Measurements from ENCODE around the gene XRCC1.

XRCC1 gene

DNA sequence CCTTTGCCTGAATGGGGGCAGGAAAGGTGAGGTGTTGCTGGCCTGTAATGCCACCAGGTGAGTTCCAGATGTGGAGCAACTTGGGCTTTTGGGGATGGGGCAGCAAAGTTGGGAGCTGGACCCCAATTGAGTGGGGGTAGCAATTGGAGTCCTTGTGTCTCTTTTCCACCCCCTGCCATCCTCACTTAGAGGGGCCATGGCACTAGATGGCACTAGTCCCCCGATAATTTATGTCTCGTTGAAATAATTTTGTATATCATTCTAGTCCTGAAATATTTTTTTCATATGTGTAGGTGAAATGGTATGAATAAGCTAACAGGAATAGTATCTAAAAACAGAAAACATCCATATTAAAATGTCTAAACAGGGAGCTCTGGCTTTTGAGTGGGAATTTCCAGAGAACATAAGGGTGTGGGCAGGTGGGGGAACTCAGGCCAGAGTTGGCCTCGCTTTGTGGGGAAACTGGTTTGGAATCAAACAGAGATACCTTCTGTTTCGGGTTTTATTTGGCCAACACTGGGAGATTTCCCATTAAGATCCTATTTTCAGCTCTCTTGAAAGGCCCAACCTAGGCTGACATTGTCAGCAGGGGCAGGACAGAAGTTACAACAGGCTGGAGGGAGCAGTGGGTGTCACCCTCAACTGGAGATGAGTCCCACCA, 24.4 kb upstream of the XRCC1 start:
- DNase-seq (ENCODE audit: low read depth): no peak
- TF ChIP-seq, protein P1, sequence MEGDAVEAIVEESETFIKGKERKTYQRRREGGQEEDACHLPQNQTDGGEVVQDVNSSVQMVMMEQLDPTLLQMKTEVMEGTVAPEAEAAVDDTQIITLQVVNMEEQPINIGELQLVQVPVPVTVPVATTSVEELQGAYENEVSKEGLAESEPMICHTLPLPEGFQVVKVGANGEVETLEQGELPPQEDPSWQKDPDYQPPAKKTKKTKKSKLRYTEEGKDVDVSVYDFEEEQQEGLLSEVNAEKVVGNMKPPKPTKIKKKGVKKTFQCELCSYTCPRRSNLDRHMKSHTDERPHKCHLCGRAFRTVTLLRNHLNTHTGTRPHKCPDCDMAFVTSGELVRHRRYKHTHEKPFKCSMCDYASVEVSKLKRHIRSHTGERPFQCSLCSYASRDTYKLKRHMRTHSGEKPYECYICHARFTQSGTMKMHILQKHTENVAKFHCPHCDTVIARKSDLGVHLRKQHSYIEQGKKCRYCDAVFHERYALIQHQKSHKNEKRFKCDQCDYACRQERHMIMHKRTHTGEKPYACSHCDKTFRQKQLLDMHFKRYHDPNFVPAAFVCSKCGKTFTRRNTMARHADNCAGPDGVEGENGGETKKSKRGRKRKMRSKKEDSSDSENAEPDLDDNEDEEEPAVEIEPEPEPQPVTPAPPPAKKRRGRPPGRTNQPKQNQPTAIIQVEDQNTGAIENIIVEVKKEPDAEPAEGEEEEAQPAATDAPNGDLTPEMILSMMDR (conservative IDR thresholded peaks at IDR 0.05; ENCODE audit: control insufficient read depth, insufficient read depth, low read depth, low read length): no peak
- H3K4me3 ChIP-seq (ENCODE audit: control insufficient read depth, low read depth, low read length): no peak overlapping the region

DNA sequence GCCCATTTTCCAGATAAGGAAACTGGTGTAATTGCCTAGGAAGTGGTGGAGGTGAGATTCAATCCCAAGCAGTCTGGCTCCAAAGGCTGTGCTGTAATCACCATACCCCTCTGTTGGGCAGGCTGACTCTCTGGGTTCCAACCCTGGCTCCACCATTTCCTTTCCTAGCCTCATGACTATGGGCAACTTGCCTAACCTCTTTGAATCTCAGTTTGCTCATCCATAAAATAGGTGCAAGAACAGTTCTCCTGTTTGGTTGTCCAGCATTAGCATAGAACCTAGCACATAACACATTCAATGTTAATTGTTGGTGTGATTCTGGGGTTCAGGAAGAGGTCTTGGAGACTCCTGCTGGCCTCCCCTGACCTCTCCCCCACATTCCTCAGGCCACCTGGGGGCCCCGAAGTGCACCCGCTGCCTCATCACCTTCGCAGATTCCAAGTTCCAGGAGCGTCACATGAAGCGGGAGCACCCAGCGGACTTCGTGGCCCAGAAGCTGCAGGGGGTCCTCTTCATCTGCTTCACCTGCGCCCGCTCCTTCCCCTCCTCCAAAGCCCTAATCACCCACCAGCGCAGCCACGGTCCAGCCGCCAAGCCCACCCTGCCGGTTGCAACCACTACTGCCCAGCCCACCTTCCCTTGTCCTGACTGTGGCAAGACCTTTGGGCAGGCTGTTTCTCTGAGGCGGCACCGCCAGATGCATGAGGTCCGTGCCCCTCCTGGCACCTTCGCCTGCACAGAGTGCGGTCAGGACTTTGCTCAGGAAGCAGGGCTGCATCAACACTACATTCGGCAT, 23.3 kb upstream of the XRCC1 start:
- no peak overlapping the region for H3K4me3 ChIP-seq (ENCODE audit: control insufficient read depth, low read depth, low read length)
- no peak for DNase-seq (ENCODE audit: low read depth)
- TF ChIP-seq, protein P1 (conservative IDR thresholded peaks at IDR 0.05; ENCODE audit: control insufficient read depth, insufficient read depth, low read depth, low read length): no peak

DNA sequence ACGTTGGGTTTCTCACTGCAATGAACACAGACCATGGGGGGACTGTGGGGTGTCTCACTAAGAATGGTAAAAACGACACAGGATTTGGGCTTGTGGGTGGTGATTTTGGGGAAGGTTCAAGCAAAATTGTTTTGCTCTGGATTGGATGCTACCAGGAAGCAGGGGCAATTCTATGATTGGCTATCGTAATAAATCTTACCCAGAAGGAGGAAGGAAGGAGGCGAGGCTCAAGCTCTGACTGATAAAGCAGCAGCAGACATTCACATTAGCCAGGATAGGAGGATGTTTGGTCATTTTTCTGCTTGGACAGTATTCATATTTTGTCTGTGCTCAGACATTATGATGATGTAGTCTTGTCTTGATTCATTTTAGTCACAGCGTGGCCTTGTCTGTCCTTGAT, 22.5 kb upstream of the XRCC1 start:
- peak overlapping the region; percentile 86 for H3K4me3 ChIP-seq (ENCODE audit: control insufficient read depth, low read depth, low read length)
- TF ChIP-seq, protein P1 (conservative IDR thresholded peaks at IDR 0.05; ENCODE audit: control insufficient read depth, insufficient read depth, low read depth, low read length): no peak
- no peak for DNase-seq (ENCODE audit: low read depth)

DNA sequence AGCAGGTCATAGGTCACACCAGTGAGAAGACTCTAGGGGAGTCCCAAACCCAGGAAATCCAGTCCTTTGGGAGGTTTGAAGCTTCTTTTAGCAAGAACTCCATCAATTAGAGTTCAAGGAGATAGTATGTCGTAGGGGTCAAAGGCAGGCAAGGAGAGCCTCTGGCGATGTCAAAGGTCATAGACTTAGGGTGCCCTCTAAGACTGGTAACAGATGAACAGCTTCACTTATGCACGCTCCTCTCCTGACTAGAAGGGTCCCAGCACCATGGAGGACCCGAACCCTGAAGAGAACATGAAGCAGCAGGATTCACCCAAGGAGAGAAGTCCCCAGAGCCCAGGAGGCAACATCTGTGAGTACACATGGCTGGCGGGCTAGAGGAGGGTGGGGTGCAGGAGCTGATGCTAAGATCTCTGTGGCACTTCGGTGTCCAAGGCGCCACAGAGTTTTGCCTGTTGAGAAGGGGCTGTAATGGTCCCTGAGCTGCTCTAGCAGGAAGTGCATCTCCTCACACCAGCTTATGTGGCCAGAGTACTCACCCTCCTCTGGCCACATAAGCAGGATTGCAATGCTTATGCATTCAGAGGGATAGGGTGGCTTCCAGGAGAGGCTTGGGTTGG, 21.6 kb upstream of the XRCC1 start:
- H3K4me3 ChIP-seq (ENCODE audit: control insufficient read depth, low read depth, low read length): peak overlapping the region; percentile 86
- DNase-seq (ENCODE audit: low read depth): no peak
- TF ChIP-seq, protein P1 (conservative IDR thresholded peaks at IDR 0.05; ENCODE audit: control insufficient read depth, insufficient read depth, low read depth, low read length): no peak

DNA sequence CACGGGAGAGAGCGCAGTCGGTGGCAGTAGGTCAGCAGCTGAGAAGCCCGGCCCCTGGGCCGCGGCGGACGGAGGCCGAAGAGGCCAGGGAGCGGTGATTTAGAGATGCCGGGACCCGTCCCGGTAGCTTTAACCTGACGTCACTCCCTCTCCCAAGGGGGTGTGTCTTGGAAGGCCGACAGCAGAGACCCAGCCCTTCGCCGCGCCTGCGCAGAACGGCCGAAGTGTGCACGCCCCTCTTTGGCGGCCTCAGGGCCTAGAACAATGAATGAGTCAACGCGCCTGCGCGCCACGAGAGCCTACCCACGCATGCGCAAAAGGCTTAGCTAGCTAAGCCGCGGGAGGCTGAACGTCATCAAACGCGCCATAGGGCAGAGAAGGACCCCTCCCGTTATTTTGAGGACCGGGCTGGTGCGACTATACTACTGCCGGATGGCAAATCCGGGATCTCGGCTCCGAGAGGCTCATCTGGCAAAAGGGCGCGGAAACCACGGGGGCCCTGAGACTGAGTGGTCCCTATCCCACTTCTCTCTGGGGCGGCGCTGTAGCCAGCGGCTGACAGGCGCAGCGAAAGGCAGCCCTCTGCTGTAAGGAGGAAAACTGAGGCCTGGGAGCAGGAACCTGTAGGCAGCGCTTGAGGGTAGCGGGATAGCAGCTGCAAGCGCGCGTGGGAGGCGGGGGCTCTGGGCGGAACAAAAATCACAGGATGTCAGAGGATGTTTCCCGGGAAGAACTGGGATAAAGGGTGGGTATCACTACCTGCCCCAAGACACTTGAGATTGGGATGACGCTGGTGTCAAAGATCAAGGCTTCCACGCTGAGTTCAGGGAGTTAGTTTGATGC, 20.9 kb upstream of the XRCC1 start, which contains the start of the genes IRGQ and ZNF576:
Gene IRGQ, minus strand, starts transcription at position 136 of the 843 bp plus-strand sequence. CDS start 796 bp downstream, outside the sequence.
Gene ZNF576, plus strand, starts transcription at position 597 of the 843 bp plus-strand sequence. CDS start 514 bp downstream, outside the sequence.
- TF ChIP-seq, protein P1 (conservative IDR thresholded peaks at IDR 0.05; ENCODE audit: control insufficient read depth, insufficient read depth, low read depth, low read length): no peak
- peak; percentile 99 for DNase-seq (ENCODE audit: low read depth)
- peak within 1 kb of the TSS; percentile 86 for H3K4me3 ChIP-seq (ENCODE audit: control insufficient read depth, low read depth, low read length)

DNA sequence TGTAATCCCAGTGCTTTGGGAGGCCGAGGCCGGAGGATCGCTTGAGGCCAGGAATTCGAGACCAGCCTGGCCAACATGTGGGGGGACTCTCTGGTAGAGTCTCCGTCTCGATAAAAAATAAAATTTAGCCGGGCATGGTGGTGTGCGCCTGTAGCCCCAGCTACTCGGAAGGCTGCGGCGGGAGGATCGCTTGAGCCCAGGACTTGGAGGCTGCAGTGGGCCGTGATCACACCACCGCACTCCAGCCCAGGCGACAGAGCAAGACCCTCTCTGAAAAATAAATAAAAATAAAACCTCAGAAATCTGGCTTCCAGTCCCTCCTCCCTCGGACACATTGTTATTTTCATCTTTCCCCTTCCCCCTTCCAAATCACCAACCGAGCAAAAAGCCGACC, 20.3 kb upstream of the XRCC1 start:
- H3K4me3 ChIP-seq (ENCODE audit: control insufficient read depth, low read depth, low read length): peak overlapping the region; percentile 84
- TF ChIP-seq, protein P1 (conservative IDR thresholded peaks at IDR 0.05; ENCODE audit: control insufficient read depth, insufficient read depth, low read depth, low read length): no peak
- no peak for DNase-seq (ENCODE audit: low read depth)

Data from fibroblast of mammary gland (primary cell).